ENCODE measurements around the gene GLIS1.
"Not testable (repeated sequence)": the region's sequence is repeated elsewhere in the genome, so short reads cannot be mapped to it uniquely, and the experiment has no call there.

The GLIS1 gene

DNA sequence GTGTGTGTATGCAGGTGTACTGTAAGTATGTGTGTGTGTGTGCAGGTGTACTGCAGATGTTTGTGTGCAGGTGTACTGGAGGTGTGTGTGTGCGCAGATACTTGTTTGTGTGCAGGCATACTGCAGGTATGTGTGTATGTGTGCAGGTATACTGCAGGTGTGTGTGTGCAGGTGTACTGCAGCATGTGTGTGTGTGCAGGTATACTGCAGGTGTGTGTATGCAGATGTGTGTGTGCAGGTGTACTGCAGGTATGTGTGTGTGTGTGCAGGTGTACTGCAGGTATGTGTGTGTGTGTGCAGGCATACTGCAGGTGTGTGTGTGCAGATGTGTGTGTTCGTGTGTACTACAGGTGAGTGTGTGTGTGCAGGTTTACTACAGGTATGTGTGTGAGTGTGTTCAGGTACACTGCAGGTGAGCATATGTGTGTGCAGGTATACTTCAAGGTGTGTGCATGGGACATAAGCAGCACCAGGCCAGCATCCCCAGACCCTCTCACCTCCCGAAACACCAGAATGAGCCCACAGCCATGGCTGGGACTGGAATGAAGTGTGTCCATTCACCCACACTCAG, 182.2 kb downstream of the GLIS1 start:
- DNase-seq: peak; percentile 21

DNA sequence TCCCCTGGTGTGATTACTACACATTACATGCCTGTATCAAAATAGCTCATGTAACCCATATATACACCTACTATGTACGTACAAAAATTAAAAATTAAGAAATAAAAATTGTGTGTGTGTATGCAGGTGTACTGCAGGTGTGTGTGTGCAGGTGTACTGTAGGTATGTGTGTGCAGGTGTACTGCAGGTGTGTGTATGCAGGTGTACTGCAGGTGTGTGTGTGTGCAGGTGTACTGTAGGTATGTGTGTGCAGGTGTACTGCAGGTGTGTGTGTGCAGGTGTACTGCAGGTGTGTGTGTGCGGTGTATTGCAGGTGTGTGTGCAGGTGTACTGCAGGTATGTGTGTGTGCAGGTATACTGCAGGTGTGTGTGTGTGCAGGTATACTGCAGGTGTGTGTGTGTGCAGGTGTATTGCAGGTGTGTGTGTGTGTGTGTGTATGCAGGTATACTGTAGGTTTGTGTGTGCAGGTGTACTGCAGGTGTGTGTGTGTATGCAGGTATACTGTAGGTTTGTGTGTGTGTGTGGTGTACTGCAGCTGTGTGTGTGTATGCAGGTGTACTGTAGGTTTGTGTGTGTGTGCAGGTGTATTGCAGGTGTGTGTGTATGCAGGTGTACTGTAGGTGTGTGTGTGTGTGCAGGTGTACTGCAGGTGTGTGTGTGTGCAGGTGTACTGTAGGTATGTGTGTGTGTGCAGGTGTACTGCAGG, 183.2 kb downstream of the GLIS1 start:
- not testable (repeated sequence) for DNase-seq

DNA sequence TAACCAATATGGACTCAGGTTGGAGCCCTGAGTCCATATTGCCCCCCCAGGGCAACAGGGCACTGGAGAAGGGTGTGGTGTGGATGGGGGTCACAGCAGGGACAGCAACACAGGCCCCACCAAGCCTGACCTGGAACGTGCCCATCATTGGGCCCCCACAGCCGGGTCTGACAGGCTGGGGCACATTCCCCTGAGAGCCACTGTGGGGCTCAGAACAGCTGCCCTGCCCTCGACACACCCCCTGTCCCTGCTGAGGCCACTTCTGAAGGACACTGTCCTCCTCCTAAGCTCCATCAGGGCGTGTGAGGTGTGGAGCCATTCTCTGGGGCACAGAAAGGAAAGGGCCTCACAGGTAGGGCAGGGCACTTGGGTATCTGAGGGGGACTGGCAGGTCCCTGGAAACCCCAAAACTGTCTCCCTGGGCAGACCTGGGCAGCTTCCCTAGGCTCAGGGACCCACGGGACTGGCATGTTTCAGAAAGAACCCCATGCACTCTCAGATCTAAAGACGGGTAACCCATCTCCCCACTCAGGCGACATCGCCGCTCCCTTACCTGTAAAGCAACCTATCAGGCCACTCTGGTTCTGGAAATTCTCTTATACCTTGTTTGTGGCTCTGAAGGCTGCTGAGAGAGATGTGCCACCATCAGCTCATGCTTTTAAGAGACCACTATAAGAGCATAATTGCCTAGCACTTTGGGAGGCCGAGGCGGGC, 184.2 kb downstream of the GLIS1 start:
- peak; percentile 28 for DNase-seq

DNA sequence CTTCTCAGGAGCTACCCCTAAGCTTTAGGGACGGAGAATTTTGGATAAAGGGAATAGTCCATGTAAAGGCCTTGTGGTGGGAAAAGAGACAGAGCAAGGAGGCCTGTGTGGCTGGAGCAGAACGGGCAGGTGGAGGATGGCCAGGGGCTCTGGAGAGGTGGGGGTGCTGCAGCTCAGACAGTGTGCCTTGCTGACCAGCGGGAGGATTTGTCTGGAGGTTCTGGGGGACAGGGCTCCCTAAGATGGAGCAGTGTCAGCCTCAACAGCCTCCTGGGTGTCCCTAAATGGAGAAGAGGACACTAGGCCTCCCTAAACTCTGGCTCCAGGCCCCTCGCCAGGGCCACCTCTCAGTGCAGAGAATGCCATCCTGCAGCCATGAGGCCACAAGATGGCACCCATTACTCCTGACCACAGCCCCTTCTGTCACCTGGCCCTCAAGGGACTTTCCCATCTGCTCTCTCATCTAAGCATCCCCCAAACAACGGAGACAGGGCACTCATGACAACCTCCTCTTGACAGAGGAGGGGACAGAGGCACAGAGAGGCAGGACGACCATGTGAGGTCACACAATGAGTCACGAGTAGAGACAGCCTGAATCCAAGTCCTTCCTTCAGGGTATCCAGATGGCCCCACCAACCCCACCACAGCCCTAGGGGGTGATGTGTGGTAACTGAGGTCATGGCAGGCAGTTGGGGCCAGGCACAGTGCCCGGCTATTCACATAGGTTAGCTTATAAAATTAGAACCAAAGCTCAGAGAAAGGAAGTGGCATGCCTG, 185.0 kb downstream of the GLIS1 start:
- DNase-seq: peak; percentile 21

DNA sequence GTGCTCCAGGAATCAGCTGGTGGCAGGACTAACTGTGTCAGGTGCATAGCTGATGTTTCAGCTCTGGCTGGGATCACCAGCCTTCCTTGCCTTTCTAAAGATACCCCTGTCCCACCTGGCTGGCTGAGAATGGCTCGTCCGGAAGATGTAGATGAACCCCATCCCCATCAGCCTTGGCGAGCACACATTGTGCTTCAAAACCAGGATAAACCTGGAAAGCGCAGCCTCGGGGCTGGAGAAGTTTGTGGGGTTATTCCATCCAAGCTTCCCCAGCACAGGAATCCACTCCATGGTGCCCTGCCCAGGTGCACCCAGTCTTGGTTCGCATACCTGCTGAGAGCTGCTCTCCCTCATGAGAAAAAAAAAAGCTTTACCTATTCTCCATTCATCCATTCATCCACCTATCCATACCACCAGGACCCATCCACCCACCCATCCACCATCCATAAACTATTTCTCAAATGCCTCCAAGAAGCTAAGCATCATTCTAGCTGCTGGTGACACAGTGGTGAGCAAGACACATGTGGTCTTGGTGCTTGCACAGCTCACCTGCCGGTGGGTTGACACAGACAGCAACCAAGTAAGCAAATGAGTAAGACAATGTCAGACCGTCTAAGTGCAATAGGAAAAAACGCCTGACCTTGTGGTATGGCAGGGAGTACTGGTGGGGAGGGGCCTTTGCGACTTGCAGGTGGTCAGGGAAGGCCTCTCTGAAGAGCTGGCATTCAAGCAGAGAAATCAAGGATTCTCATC, 185.8 kb downstream of the GLIS1 start:
- peak; percentile 37 for DNase-seq

DNA sequence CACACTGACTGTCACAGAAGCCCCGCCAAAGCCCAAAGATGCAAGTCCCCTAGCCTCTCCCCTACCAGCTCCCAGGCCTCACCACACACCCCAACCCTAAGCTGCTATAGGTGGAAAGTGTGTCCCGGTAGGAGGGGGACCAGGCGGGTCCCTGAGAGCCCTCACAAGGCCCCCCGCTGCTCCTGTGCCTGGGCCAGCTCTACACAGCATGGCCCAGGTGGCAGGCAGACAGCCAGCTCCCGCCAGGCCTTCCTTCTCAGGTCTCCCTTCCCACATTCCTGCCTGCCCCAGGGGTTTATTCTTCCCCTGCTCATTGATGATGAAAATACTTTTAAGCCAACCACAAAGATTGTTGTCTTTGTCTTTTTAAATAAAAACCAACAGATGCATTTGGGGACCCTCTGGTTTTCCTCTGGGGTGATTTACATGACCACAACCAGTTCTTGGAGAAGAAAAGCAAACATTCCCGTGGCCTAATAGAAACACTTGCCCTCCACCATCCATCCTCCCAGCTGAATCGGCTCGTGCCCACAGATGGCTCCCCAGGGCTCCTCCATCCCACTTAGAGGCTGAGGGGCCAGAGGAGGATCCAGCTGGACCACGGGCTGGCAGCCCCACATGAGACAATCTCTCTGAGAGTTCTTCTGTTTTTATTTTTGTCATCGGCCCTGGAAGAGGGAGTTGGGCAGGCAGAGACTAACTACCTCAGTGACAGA, 186.7 kb downstream of the GLIS1 start:
- DNase-seq: peak; percentile 46

DNA sequence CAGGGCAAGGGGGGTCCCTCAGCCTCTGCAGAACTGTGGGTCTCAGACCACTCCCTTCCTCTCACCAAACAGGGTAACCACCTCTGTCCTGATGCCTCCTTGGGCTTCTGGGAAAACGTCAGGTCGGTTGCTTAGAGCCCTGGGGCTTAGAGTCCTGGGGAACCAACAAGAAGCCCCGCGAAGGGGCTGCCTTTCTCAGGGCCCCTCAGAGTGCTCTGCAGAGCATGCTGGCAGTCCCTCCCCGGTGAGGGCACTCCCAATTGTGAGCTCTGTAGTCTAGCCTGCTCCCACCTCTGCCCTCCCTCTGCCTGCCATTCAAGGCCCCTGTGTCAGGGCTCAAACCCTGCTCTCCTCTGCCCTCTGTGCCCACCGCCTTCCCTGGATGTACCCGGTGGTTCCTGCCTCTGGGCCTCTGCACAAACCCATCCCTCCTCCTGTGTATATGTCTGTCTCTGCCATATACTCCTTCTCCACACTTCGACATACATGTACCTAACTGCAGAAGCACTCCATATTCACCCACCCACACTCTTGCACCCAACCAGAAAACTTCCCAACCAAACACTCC, 187.5 kb downstream of the GLIS1 start:
- DNase-seq: peak; percentile 25

DNA sequence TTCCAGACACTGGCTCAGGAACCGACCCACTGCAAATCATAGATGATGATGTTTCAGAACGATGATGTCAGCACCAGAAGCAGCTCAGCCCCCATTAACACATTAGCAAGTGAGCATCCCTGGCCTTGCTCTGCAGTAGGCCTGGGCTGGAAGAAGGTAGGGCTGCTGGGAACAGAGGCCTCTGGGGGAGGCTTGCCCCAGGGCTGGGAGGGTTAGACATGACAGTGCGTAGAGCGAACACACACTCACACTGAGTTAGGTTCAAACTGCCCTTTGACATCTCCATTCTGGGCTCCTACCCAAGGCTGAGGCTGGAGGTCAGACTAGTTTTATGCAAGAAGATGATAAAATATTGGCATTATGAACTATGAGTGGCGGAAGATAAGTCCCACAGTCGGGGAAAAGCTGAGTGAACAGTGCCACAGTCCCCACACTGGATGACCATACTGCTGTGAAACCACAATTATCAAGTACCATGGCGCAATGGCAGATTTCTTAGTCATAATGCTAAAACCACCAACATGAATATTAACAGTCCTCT, 188.7 kb downstream of the GLIS1 start:
- no peak for DNase-seq

DNA sequence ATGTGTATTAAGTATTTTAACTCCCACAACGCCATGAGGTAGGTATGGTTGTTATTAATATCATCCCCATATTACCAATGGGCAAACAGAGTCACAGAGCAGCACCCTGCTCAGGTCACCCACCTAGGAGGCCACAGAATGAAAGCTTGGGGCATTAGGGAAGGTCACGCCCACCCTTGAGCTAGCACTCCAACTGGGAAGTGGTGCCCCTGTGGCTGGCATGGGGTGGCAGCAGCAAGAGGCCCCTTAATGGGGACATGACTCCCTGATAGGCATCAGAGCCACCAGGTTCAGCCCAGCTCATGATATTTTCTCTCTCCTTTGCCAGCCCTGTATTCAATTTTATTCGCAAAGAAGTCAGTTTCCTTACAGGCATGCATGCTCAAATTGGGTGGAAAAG, 189.2 kb downstream of the GLIS1 start:
- DNase-seq: peak; percentile 21

DNA sequence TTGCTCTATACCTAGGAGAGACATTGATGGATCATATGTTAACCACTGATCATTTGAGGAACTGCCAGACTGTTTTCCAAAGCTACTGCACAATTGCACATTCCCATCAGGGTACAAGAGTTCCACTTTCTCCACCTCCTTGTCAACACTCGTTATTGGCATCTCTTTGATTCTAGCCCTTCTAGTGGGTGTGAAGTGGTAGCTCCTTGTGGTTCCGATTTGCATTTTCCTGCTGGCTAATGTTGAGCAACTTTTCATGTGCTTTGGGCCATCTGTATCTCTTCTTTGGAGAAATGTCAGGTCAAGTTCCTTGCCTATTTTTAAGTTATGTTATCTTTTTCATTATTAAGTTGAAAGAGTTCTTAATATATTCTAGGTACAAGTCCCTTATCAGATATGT, 189.7 kb downstream of the GLIS1 start:
- no peak for DNase-seq

DNA sequence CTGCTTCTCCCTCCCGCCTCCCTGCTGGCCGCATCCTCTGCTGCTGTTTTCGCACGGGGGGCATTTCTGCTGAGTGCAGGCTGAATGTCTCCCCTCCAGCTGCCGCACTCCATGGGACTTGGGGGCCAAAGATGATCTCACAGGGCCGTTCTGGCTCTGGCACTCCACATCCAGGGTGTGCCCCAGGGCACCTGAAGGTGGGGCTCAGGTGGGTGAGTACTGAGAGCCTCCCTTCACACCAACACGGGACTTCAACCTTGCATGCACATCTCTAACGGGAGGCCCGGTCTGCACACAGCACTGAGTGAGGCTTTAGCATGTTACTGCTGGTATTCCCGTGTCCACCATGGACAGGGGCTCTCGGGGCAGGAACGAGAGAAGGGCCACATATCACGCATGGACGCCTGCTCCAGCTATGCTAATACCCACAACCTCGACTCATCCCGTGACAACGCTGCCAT, 190.9 kb downstream of the GLIS1 start:
- DNase-seq: peak; percentile 39

DNA sequence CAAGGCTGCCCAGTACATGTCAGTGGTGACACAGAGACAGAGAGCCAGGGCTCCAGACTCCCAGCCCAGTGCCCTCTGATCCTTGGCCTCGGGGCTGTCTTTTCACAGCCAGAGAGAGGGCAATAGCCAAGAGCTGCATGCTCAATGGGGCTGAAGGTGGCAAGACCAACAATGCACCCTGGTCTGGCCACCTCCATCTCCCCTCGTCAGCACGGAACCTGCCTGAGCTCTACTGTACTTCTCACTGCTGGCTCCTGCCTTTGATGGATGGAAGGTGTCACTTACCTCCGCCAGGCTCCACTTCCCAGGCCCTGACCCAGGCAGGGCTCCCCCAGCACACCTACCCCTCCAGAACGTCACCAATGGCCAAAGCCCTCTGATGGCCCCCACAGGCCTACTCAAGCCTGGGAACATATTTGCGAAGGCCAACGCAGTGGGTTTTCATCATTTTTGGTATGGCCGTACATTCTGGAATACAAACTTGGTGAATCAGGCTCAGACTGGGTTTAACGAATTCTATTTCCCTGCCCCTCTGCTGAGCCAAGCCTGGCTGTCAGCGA, 191.7 kb downstream of the GLIS1 start:
- peak; percentile 33 for DNase-seq

DNA sequence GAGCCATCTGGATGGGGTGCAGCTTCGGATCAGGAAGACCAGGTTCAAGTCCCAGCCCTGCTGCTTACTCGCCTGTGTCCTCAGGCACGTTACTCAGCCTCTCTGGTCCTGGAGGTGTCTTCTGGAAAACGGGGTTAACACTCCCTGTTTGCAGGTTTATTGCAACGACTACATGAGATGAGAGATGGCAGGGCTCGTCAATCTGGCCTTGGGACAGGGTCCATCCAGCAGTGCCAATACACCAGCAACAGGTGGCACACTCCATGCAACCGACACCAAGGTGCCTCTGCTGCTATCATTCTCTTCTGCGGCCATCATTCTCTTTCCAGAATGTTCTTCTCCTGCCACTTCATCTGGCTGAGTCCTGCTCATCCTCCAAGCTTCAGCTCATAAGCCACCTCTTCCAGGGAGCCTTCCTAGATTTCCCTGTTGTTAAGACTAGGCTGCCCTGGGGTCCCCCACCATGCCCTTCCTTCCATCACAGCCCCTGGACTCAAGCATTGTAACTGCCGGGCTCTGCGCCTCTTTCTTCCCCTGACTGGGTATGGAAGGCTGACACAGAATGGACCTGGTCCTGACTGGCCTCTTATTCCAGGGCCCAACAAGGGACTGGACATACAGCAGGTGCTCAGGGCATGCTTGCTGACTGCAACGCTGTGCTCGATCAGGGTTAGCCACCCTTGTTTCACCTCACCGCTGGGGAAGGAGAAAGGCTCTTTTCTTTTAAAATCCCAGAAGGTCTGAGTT, 192.4 kb downstream of the GLIS1 start:
- DNase-seq: peak; percentile 58

DNA sequence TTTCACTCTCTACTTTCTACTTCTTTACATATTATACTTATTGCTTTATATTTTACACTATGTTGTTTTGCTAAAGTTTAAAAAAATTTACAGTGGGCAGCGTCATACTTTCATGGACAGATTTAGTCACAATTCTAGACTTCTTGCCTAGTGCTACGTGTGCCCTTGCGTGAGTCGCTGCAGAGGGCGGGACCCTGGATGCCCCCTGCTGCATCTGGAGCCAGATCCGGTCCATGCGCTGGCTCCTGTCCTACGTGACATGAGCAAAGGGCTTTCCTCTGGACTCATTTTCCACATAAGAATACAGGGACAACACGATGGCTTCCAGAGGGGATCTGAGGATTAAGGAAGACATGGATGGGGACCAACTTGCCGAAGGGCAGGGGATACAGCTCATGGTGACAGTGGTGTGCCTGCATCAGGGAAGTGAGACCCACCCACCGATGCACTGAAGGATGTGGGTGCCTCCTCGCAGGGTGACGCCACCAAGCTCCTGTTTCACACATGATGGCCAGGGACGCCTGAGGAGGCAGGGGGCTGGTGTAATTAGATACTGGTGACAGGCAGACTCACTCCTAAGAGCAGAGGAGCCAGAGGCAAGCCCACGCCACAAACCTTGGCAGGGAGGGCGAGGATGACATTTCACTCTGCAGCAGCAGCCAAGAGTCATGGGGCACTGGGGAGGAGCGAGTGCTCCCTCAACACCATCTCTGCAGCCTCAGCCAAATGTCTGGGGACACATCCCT, 193.1 kb downstream of the GLIS1 start:
- DNase-seq: peak; percentile 53

DNA sequence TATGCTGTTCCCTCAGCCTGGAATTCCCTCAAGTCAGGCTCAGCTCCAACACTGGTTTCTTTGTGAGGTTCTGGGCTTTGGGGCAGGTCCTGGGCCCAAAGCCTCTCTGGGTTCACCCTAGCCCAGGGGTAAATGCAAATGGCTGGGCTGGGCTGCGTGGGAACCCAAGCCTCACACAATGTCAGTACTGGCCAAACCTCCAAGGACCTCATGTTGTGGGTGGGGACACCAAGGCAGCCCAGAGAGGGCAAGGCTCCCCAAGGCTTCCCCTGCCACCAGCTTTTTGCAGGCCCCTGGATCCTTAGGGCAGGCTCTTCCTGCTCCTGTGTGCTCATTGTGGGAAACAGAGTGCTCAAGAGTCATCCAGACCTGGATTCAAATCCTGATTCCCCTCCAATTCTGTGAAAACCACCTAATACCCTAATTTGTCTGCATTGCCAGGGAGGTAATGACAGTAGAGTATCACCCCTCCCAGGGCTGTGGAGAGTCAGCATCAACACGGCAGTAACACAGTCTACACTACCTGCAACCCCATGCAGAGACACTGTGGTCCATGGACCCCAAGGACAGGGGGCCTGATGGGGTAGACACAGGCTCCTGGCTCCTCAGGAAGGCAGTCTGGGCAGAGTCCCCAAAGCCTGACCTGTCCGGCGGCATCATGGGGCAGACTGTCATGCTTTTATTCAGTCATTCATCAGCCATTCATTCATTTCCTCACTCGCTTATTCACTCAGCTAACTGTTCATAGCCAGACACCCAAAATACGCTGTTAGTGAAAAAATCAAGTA, 194.0 kb downstream of the GLIS1 start:
- peak; percentile 33 for DNase-seq

DNA sequence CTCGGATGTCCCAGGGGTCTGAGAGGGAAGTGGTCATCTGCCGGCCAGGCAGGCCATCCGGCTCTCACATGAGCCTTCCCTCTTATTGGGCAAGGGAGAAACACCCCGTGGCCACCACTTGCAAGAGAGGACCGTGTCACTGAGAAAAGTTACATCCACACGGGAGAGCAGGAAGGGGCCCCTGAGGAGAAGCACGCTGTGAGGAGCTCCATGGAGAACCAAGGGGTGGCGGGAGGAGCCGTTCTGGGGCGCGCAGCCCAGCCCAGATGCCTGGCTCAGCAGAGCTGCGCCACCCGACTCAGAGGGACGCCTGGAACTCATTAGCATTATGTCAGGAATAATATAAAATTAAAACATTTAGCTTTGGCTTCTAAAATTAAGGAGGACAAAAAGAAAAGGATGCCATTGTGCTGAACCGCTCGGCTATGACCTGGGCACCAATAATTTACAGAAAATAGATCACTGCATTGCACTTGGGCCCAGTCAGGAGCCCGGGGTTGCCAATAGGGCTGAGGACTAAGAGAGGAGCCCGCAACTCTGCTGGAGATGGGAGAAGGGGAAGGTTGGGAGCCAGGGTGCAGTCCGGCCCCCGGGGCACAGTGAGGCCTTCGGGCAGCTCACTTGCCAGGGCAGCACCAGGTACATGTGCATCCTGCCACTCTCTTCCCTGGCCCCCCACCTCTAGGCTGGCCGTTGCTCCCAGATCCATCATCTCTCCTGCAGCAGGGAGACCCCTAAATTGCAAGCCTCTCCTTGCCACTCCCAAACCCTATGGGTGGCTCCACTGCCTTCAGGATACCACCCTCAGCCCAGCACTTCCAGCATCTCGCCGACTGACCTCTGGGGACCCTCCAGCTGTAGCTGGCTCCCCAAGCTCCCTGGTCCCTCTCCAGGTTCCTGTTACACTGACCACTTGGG, 194.9 kb downstream of the GLIS1 start:
- no peak for DNase-seq

DNA sequence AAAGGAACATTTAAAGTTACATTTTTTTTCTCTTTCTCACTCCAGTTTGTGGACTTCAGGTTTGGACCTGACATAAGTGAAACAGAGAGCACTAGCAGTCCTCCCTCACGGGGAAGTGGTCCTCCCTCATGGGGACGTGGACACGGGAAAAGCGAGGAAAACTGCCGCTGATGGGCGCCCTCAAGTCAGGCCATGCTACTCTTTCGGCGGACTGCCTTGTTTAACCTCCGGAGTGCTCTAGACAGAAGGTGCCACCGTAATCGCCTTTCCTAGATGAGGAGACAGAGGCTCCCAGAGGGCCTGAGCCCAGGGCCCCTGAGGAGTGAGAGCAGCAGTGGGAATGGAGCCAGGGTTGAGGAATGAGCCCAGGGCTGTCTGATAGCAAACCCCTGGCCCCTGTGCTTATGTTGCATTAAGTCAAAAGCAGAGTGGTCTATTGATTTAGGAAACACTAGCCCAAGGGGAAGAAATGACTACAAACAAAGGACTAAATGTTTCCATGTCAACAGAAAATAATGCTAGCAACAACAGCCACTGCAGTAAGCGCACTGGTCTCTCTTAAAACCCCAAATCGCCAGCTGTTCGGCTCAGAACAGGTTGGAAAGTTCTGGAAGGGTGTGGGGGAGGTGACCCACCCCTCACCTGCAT, 195.7 kb downstream of the GLIS1 start:
- no peak for DNase-seq

Measured in activated effector memory CD4-positive, alpha-beta T cell treated with anti-CD3 and anti-CD28 coated beads, Interleukin-2, amount 50 U/mL, for 16 hours (primary cell).